Vagina (tissue), 2 donors: Measurements from ENCODE around the gene DISP3. TPM values are rescaled to one million over a fixed set of nuclear protein-coding genes. Genes with fewer than 3 reads are reported as not detected.

Experiments used
- DNase-seq, 2 donors: peaks; one replicate each; pipeline ENCODE4 v3.0.0-alpha.2; 2017; ENCODE audit errors: extremely low spot score in 2 of 2
- H3K27ac ChIP-seq: fragments of 200-600 bp; sonication (generic); one replicate; pipeline ENCODE4 v1.5.1; 2019
- H3K27me3 ChIP-seq: fragments of 200-600 bp; sonication (generic); one replicate; pipeline ENCODE4 v1.5.1; 2019
- H3K36me3 ChIP-seq, 2 donors: fragments of 200-600 bp; sonication (generic); one replicate each; pipeline ENCODE4 v1.5.1; 2017 to 2019
- H3K4me1 ChIP-seq: fragments of 200-600 bp; sonication (generic); one replicate; pipeline ENCODE4 v1.5.1; 2019
- H3K4me3 ChIP-seq, 2 donors: fragments of 200-600 bp; sonication (generic); 1 replicate in 1 of 2; 2 replicates in 1 of 2; pipeline ENCODE4 v1.5.1; 2016 to 2019
- H3K9me3 ChIP-seq: fragments of 200-600 bp; sonication (generic); one replicate; pipeline ENCODE4 v1.5.1; 2019
- CTCF ChIP-seq, 3 experiments: fragments of 450-650 bp in 2 of 3; fragments of 200-600 bp in 1 of 3; sonication (generic) in 1 of 3; IDR thresholded peaks; one replicate each; pipeline ENCODE4 v1.5.1; 2017 to 2019; ENCODE audit warnings: antibody characterized with exemption in 3 of 3, mild to moderate bottlenecking in 2 of 3, moderate library complexity in 2 of 3
- POLR2A ChIP-seq, 2 donors: fragments of 450-650 bp; IDR thresholded peaks; one replicate each; pipeline ENCODE4 v1.6.1; 2017; ENCODE audit warnings: antibody characterized with exemption in 2 of 2, mild to moderate bottlenecking in 2 of 2, moderate library complexity in 2 of 2
- POLR2AphosphoS5 ChIP-seq, 2 donors: sonication (generic); formaldehyde crosslinking; IDR thresholded peaks; one replicate each; pipeline ENCODE4 v1.9.0; 2017; ENCODE audit warnings: antibody characterized with exemption in 2 of 2, mild to moderate bottlenecking in 2 of 2, low read depth in 1 of 2; ENCODE audit not compliant: insufficient read depth in 1 of 2
- intact Hi-C: fragments of 100-400 bp; cut with DNase I; formaldehyde crosslinking; loops from one replicate; pipeline ENCODE4 v1.15.1; 2023
- total RNA-seq: library from RNA; depleted of rRNA; stranded (reverse); fragments of >200 nt; gene quantifications from one replicate; pipeline ENCODE4 v1.2.3, GENCODE V29; 2016

The DISP3 gene
- total RNA-seq = not detected

GRCh38 chr1:11478571-11479374, at the start of gene DISP3:
Gene DISP3, plus strand, starts transcription at chr1:11479155. Its CDS starts 21,838 bp downstream, at chr1:11500993.
- DNase-seq = no peak

GRCh38 chr1:11429226-11429625, 49.7 kb upstream of the DISP3 start:
- DNase-seq = no peak
- no peaks in the 10 kb centered on the region for H3K9me3 ChIP-seq
- no peaks in the 10 kb centered on the region for H3K27me3 ChIP-seq
- no peaks in the 10 kb centered on the region for H3K36me3 ChIP-seq
- intact Hi-C loops = no loop called here
- no peak overlapping the region for H3K4me3 ChIP-seq
- H3K27ac ChIP-seq = no peak overlapping the region
- H3K4me1 ChIP-seq = no peaks in the 10 kb centered on the region
- TF ChIP-seq POLR2AphosphoS5 (IDR thresholded peaks at IDR 0.05; ENCODE audit: insufficient read depth in 1 of 2, low read depth in 1 of 2) = no peak
- no peak for TF ChIP-seq CTCF (IDR thresholded peaks at IDR 0.05)

More at GRCh38 chr1:11478571-11479374, at the start of gene DISP3:
- peak within 1 kb of the TSS; percentile 34 to 45 for H3K4me3 ChIP-seq
- intact Hi-C loops = no loop called here
- no peaks in the 10 kb centered on the region for H3K27me3 ChIP-seq
- H3K4me1 ChIP-seq = peaks cover 12% of the 10 kb centered on the region
- H3K27ac ChIP-seq = no peak within 1 kb of the TSS
- TF ChIP-seq CTCF (IDR thresholded peaks at IDR 0.05) (peak in 1 of 3 experiments; percentile 8), POLR2A (IDR thresholded peaks at IDR 0.05) (no peak)
- no peaks in the 10 kb centered on the region for H3K9me3 ChIP-seq
- H3K36me3 ChIP-seq = no peaks in the 10 kb centered on the region

- no peaks in the 10 kb centered on the region for H3K36me3 ChIP-seq
- H3K27ac ChIP-seq = no peak overlapping the region
- no peaks in the 10 kb centered on the region for H3K9me3 ChIP-seq
- DNase-seq = no peak
- intact Hi-C loops = no loop called here
- no peak overlapping the region for H3K4me3 ChIP-seq
- H3K4me1 ChIP-seq = no peaks in the 10 kb centered on the region
- TF ChIP-seq POLR2A (IDR thresholded peaks at IDR 0.05) = no peak
- no peak for TF ChIP-seq POLR2AphosphoS5 (IDR thresholded peaks at IDR 0.05; ENCODE audit: insufficient read depth in 1 of 2, low read depth in 1 of 2)
- TF ChIP-seq CTCF (IDR thresholded peaks at IDR 0.05) = no peak
- H3K27me3 ChIP-seq = no peaks in the 10 kb centered on the region
These were observed 49.0 kb upstream of the DISP3 start for GRCh38 chr1:11429935-11430334.

GRCh38 chr1:11431941-11432507, 46.9 kb upstream of the DISP3 start:
- no peaks in the 10 kb centered on the region for H3K36me3 ChIP-seq
- no peak overlapping the region for H3K27ac ChIP-seq
- DNase-seq = no peak
- TF ChIP-seq POLR2AphosphoS5 (IDR thresholded peaks at IDR 0.05; ENCODE audit: insufficient read depth in 1 of 2, low read depth in 1 of 2) (no peak), CTCF (IDR thresholded peaks at IDR 0.05) (no peak), POLR2A (IDR thresholded peaks at IDR 0.05) (no peak)
- no peaks in the 10 kb centered on the region for H3K4me1 ChIP-seq
- intact Hi-C loops = no loop called here
- H3K27me3 ChIP-seq = no peaks in the 10 kb centered on the region
- no peaks in the 10 kb centered on the region for H3K9me3 ChIP-seq
- H3K4me3 ChIP-seq = no peak overlapping the region

- TF ChIP-seq CTCF (IDR thresholded peaks at IDR 0.05) (no peak), POLR2AphosphoS5 (IDR thresholded peaks at IDR 0.05; ENCODE audit: insufficient read depth in 1 of 2, low read depth in 1 of 2) (no peak), POLR2A (IDR thresholded peaks at IDR 0.05) (no peak)
- H3K36me3 ChIP-seq = no peaks in the 10 kb centered on the region
- no peaks in the 10 kb centered on the region for H3K9me3 ChIP-seq
- H3K4me3 ChIP-seq = no peak overlapping the region
- H3K27ac ChIP-seq = no peak overlapping the region
- H3K27me3 ChIP-seq = no peaks in the 10 kb centered on the region
- intact Hi-C loops = no loop called here
- H3K4me1 ChIP-seq = no peaks in the 10 kb centered on the region
- no peak for DNase-seq
These were observed 46.4 kb upstream of the DISP3 start for GRCh38 chr1:11432526-11432925.
